ENCODE results near the gene SLC25A39.
"Not testable (repeated sequence)": the region's sequence is repeated elsewhere in the genome, so short reads cannot be mapped to it uniquely, and the experiment has no call there.

The SLC25A39 gene

GRCh38 chr17:44353672-44354331 is 29.2 kb upstream of the SLC25A39 start:
- no peak for DNase-seq

GRCh38 chr17:44352828-44353671 is 28.4 kb upstream of the SLC25A39 start:
- no peak for DNase-seq

GRCh38 chr17:44351961-44352827 is 27.6 kb upstream of the SLC25A39 start:
- no peak for DNase-seq

- no peak for DNase-seq
These were observed 26.8 kb upstream of the SLC25A39 start for GRCh38 chr17:44351464-44351863.

- DNase-seq = peak; percentile 51
These were observed 26.2 kb upstream of the SLC25A39 start for GRCh38 chr17:44350733-44351226.

GRCh38 chr17:44349553-44350070 is 25.0 kb upstream of the SLC25A39 start:
- DNase-seq = no peak

- DNase-seq = no peak
These were observed 24.4 kb upstream of the SLC25A39 start for GRCh38 chr17:44348988-44349364.

- no peak for DNase-seq
These were observed 23.8 kb upstream of the SLC25A39 start for GRCh38 chr17:44348234-44348987.

- DNase-seq = not testable (repeated sequence)
These were observed 22.8 kb upstream of the SLC25A39 start for GRCh38 chr17:44347206-44348055.

GRCh38 chr17:44346064-44346844 is 21.6 kb upstream of the SLC25A39 start:
- DNase-seq = no peak

- DNase-seq = peak; percentile 25
These were observed 20.9 kb upstream of the SLC25A39 start for GRCh38 chr17:44345454-44346026.

GRCh38 chr17:44344939-44345453 is 20.4 kb upstream of the SLC25A39 start, which contains the start of gene GRN:
GRN (plus strand) TSS chr17:44345302; CDS start chr17:44349165, 3,863 bp downstream.
- DNase-seq = peak; percentile 80

- no peak for DNase-seq
These were observed 19.0 kb upstream of the SLC25A39 start for GRCh38 chr17:44343510-44344209.

- not testable (repeated sequence) for DNase-seq
These were observed 15.9 kb upstream of the SLC25A39 start for GRCh38 chr17:44340553-44340952.

GRCh38 chr17:44338702-44339101 is 14.1 kb upstream of the SLC25A39 start:
- DNase-seq = no peak

GRCh38 chr17:44335968-44336367 is 11.3 kb upstream of the SLC25A39 start:
- no peak for DNase-seq

- no peak for DNase-seq
These were observed 10.9 kb upstream of the SLC25A39 start for GRCh38 chr17:44335564-44335963.

GRCh38 chr17:44334727-44335126 is 10.1 kb upstream of the SLC25A39 start:
- DNase-seq = no peak

GRCh38 chr17:44334315-44334714 is 9.7 kb upstream of the SLC25A39 start:
- DNase-seq = no peak
